ENCODE measurements around the gene TMEM184B. TPM values are rescaled to one million over a fixed set of nuclear protein-coding genes. Genes with fewer than 3 reads are reported as not detected.
A peak's percentile ranks its signal among the peaks of the same experiment; 100 is the strongest.

The TMEM184B gene
- polyA plus RNA-seq, 2 of the 4 experiments (the other 2 are of a cell fraction): 22.2 to 36.8 TPM

- 83% methylated on average over 6 of the region's 6 CpGs for WGBS (ENCODE audit: missing lambda C conversion rate)
- ATAC-seq: 0 out of 6 replicates have a peak, but pooled peaks of 1 of the 2 experiments have one; percentile 4
- peak overlapping the region in 1 of 2 experiments; percentile 27; a peak in 1 of 6 replicates for H3K27ac ChIP-seq
- H3K4me2 ChIP-seq: no peak overlapping the region
- H3K9me3 ChIP-seq: no peaks in the 10 kb centered on the region
- TF ChIP-seq, protein P1, sequence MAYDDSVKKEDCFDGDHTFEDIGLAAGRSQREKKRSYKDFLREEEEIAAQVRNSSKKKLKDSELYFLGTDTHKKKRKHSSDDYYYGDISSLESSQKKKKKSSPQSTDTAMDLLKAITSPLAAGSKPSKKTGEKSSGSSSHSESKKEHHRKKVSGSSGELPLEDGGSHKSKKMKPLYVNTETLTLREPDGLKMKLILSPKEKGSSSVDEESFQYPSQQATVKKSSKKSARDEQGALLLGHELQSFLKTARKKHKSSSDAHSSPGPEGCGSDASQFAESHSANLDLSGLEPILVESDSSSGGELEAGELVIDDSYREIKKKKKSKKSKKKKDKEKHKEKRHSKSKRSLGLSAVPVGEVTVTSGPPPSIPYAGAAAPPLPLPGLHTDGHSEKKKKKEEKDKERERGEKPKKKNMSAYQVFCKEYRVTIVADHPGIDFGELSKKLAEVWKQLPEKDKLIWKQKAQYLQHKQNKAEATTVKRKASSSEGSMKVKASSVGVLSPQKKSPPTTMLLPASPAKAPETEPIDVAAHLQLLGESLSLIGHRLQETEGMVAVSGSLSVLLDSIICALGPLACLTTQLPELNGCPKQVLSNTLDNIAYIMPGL (CRISPR knock-in tag; IDR thresholded peaks at IDR 0.05; ENCODE audit: borderline replicate concordance): no peak
- TF ChIP-seq MAZ (IDR thresholded peaks at IDR 0.05; ENCODE audit: borderline replicate concordance, low read depth, low read length): no peak
- TF ChIP-seq HOXA7 (CRISPR knock-in tag; IDR thresholded peaks at IDR 0.05): no peak
- TF ChIP-seq HDAC2 (IDR thresholded peaks at IDR 0.05): no peak
- TF ChIP-seq CBX2 (IDR thresholded peaks at IDR 0.05; ENCODE audit: borderline replicate concordance, low read depth): no peak
- TF ChIP-seq, protein P2, sequence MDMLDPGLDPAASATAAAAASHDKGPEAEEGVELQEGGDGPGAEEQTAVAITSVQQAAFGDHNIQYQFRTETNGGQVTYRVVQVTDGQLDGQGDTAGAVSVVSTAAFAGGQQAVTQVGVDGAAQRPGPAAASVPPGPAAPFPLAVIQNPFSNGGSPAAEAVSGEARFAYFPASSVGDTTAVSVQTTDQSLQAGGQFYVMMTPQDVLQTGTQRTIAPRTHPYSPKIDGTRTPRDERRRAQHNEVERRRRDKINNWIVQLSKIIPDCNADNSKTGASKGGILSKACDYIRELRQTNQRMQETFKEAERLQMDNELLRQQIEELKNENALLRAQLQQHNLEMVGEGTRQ (IDR thresholded peaks at IDR 0.05): no peak
- no peak for TF ChIP-seq SREBF2 (IDR thresholded peaks at IDR 0.05)
- no peak for TF ChIP-seq SMC3 (IDR thresholded peaks at IDR 0.05)
- TF ChIP-seq RARB (CRISPR knock-in tag; IDR thresholded peaks at IDR 0.05): no peak
- TF ChIP-seq JUNB (IDR thresholded peaks at IDR 0.05): no peak
- TF ChIP-seq HOXB5 (CRISPR knock-in tag; IDR thresholded peaks at IDR 0.05): no peak
- no peak for TF ChIP-seq NR3C1 (IDR thresholded peaks at IDR 0.05)
- no peak for TF ChIP-seq POLR2AphosphoS2 (conservative IDR thresholded peaks at IDR 0.05; ENCODE audit: low read length)
- no peak overlapping the region for H3K4me3 ChIP-seq
- peaks cover 12% of the 10 kb centered on the region for H3K4me1 ChIP-seq
- FAIRE-seq: no peak
- DNase-seq (ENCODE audit: low read depth in 1 of 2, low spot score in 1 of 2): no peak
- ChIA-PET POLR2A (no interaction called here), CTCF (interaction anchor here (0.8 to 1.6 kb wide), 2 partner anchors 10 to 11 kb away, joined by 3 to 4 read pairs; partner anchors contain the start of gene MAFF)
Observed at GRCh38 chr22:38213319-38213989, 59.4 kb downstream of the TMEM184B start.

DNA sequence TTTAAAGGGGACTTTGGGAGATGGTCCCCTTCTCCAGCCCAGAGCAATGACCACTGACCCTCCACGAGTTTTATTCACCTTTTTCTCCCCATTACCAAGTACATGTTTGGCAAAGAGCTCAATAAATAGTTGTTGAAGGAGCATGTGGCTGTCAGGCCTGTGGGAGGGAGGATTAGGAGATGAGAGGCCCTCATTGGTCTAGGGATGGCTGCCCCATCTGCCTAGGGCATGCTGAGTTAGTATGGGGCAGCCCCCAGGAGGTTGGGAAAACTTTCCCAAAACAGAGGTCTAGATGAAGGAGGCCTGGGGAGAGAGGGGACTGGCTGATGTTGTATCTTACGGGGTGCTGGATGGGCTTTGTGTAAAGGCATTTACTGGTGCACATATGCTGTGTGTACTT, 60.4 kb downstream of the TMEM184B start:
- POLR2A ChIA-PET: no interaction called here

More for the DNA sequence above, 60.4 kb downstream of the TMEM184B start:
- WGBS (ENCODE audit: missing lambda C conversion rate): 68% methylated on average over 2 of the region's 2 CpGs
- no peak overlapping the region for H3K4me3 ChIP-seq
- ATAC-seq: no peak
- CTCF ChIA-PET: interaction anchor here (1.6 to 1.9 kb wide), 2 partner anchors 9 to 98 kb away, joined by 4 read pairs; no protein-coding TSS in a partner anchor
- no peak for FAIRE-seq
- H3K9me3 ChIP-seq: no peaks in the 10 kb centered on the region
- no peak for DNase-seq (ENCODE audit: low read depth in 1 of 2, low spot score in 1 of 2)
- H3K4me2 ChIP-seq: no peak overlapping the region
- 0 out of 3 replicates have a peak, but pooled peaks cover 3% of the 10 kb centered on the region for H3K4me1 ChIP-seq
- no peak overlapping the region for H3K27ac ChIP-seq
- TF ChIP-seq, protein P3, sequence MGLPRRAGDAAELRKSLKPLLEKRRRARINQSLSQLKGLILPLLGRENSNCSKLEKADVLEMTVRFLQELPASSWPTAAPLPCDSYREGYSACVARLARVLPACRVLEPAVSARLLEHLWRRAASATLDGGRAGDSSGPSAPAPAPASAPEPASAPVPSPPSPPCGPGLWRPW (IDR thresholded peaks at IDR 0.05): no peak
- TF ChIP-seq ZC3H11A (IDR thresholded peaks at IDR 0.05) (no peak), BHLHE40 (IDR thresholded peaks at IDR 0.05; ENCODE audit: low read depth, low read length) (no peak), RCOR1 (IDR thresholded peaks at IDR 0.05; ENCODE audit: low read depth, low read length) (no peak), RFX5 (IDR thresholded peaks at IDR 0.05) (no peak), TFCP2L1 (CRISPR knock-in tag; IDR thresholded peaks at IDR 0.05) (no peak), EP300 (IDR thresholded peaks at IDR 0.05) (no peak), PBX3 (IDR thresholded peaks at IDR 0.05) (no peak), TP53 (CRISPR knock-in tag; IDR thresholded peaks at IDR 0.05) (no peak), HOXB5 (CRISPR knock-in tag; IDR thresholded peaks at IDR 0.05) (no peak), CHD2 (IDR thresholded peaks at IDR 0.05; ENCODE audit: low read length, partially characterized antibody) (no peak), FOXS1 (CRISPR knock-in tag; IDR thresholded peaks at IDR 0.05) (no peak), HEYL (CRISPR knock-in tag; IDR thresholded peaks at IDR 0.05) (no peak), SMC3 (IDR thresholded peaks at IDR 0.05) (no peak)
